Tibial artery (tissue), 4 donors: ENCODE data around the gene INPP4B.

ENCODE experiments used
- DNase-seq, 2 donors: peaks; one replicate each; pipeline ENCODE4 v3.0.0-alpha.2; 2019
- H3K27ac ChIP-seq, 2 donors: fragments of 200-600 bp; sonication (generic) in 1 of 2; 1 replicate in 1 of 2; 2 replicates in 1 of 2; pipeline ENCODE4 v1.5.1; 2018 to 2019; ENCODE audit warnings: mild to moderate bottlenecking in 1 of 2
- H3K27me3 ChIP-seq, 2 donors: fragments of 200-600 bp; sonication (generic) in 1 of 2; one replicate each; pipeline versions ENCODE4 v1.5.1 to v1.6.0; 2016 to 2019
- H3K36me3 ChIP-seq, 3 donors: fragments of 200-600 bp; sonication (generic) in 2 of 3; one replicate each; pipeline ENCODE4 v1.5.1; 2016 to 2019; ENCODE audit warnings: mild to moderate bottlenecking in 2 of 3
- H3K4me1 ChIP-seq, 4 donors: fragments of 200-600 bp; sonication (generic) in 2 of 4; 1 replicate in 3 of 4; 2 replicates in 1 of 4; pipeline ENCODE4 v1.5.1; 2016 to 2019
- H3K4me3 ChIP-seq, 2 donors: fragments of 200-600 bp; sonication (generic) in 1 of 2; 1 replicate in 1 of 2; 2 replicates in 1 of 2; pipeline ENCODE4 v1.5.1; 2018 to 2019; ENCODE audit warnings: mild to moderate bottlenecking in 2 of 2
- H3K9me3 ChIP-seq, 3 donors: fragments of 200-600 bp; sonication (generic) in 1 of 3; one replicate each; pipeline ENCODE4 v1.5.1; 2016 to 2019
- intact Hi-C: fragments of 100-400 bp; cut with DNase I; formaldehyde crosslinking; loops from one replicate; pipeline ENCODE4 v1.15.0; 2023; ENCODE audit warnings: low total_unique reads
- TF ChIP-seq, protein P1 (sequence below), 2 experiments: fragments of 200-600 bp in 1 of 2; fragments of 450-650 bp in 1 of 2; IDR thresholded peaks; one replicate each; pipeline ENCODE4 v1.5.1; 2017 to 2019; ENCODE audit warnings: antibody characterized with exemption in 2 of 2, mild to moderate bottlenecking in 1 of 2, moderate library complexity in 1 of 2

Gene INPP4B

DNA sequence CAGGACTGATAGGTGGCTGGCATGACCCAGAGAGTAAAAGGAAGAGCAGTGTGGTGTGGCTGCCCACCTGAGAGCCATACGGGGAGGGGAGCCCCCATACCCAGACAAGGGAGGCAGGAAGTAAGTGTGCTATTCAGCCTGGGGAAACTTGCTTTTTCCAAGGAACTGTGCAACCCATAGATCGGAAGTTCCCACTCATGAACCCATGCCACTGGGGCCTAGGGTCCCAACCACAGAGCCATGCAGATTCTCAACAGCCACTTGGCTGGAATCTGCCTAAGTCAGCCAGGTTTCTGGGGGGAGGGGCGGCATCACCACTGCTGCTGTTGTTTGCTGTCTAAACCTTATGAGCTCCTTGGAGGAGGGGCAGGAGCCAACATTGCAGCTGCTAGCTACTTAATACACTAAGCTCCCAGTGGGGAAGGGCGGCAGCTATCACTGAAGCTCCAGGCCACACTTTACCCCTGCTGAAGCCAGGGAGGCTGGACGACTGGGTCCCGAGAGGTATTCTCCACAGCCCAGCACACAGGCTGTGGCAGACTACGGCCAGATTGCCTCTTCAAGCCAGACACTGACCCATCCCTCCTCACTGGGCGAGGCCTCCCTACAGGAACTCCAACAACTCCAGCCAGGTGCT lies 410.4 kb downstream of the INPP4B start:
- H3K36me3 ChIP-seq = peaks cover 0 to 6% (median 0%) of the 10 kb centered on the region in 3 donors
- H3K27me3 ChIP-seq = no peaks in the 10 kb centered on the region
- no peaks in the 10 kb centered on the region for H3K9me3 ChIP-seq
- no peak overlapping the region for H3K4me3 ChIP-seq
- no peaks in the 10 kb centered on the region for H3K4me1 ChIP-seq
- intact Hi-C loops = no loop called here
- no peak for DNase-seq
- TF ChIP-seq, protein P1, sequence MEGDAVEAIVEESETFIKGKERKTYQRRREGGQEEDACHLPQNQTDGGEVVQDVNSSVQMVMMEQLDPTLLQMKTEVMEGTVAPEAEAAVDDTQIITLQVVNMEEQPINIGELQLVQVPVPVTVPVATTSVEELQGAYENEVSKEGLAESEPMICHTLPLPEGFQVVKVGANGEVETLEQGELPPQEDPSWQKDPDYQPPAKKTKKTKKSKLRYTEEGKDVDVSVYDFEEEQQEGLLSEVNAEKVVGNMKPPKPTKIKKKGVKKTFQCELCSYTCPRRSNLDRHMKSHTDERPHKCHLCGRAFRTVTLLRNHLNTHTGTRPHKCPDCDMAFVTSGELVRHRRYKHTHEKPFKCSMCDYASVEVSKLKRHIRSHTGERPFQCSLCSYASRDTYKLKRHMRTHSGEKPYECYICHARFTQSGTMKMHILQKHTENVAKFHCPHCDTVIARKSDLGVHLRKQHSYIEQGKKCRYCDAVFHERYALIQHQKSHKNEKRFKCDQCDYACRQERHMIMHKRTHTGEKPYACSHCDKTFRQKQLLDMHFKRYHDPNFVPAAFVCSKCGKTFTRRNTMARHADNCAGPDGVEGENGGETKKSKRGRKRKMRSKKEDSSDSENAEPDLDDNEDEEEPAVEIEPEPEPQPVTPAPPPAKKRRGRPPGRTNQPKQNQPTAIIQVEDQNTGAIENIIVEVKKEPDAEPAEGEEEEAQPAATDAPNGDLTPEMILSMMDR (IDR thresholded peaks at IDR 0.05) = no peak
- no peak overlapping the region for H3K27ac ChIP-seq

DNA sequence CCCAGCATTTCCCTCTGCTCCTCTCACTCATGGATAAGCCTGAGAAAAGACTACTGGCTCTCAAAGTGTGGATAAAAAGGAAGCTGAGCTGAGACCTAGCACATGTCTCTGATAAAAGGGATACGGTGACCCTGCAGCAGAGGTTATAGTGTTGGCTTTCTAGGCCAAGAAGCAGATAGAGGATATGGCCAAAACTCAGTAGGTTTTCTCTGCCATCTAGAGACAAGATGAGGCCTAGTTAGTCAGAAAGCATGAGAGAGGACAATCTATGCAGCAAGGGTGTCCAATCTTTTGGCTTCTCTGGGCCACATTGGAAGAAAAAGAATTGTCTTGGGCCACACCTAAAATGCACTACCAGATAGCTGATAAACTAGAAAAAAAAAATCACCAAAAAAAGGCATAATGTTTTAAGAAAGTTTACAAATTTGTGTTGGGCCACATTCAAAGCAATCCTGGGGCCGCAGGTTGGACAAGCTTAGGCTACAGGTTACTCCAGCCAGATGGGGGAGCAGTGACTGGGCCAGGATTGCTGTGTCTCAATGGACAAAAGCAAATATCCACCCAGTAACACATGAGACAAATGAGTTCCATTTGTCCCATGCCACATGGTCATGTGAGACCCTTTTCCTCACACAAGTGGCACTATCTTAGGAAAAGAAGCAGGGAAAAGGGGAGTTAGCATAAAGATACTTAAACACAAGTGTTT lies 411.4 kb downstream of the INPP4B start:
- Histone ChIP-seq H3K27ac (no peak overlapping the region), H3K9me3 (no peaks in the 10 kb centered on the region), H3K36me3 (peaks cover 0 to 7% (median 0%) of the 10 kb centered on the region in 3 donors), H3K4me3 (no peak overlapping the region), H3K27me3 (no peaks in the 10 kb centered on the region), H3K4me1 (no peaks in the 10 kb centered on the region)
- intact Hi-C loops = no loop called here
- TF ChIP-seq, protein P1 (IDR thresholded peaks at IDR 0.05) = no peak
- no peak for DNase-seq

DNA sequence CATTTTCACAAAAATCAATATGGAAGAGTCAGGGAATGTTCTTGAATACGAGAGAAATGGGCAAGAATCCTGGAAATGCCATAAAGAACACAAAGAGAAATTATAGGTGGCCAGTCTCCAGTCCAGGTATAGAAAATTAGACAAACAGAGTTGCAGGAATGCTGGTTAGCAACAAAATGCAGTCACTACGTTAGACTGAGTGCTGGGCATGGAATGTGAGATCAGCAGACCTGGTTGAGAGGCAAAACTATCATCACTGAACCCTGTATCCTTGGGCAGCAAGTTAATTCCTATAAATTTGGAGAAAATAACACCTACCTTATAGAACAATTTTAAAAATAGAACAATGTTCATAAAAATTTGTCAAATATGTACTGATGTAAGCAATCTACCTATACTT lies 417.4 kb downstream of the INPP4B start:
- H3K27me3 ChIP-seq = no peaks in the 10 kb centered on the region
- H3K27ac ChIP-seq = no peak overlapping the region
- TF ChIP-seq, protein P1 (IDR thresholded peaks at IDR 0.05) = no peak
- H3K4me3 ChIP-seq = no peak overlapping the region
- intact Hi-C loops = no loop called here
- peaks cover 0 to 7% (median 0%) of the 10 kb centered on the region in 3 donors for H3K36me3 ChIP-seq
- DNase-seq = no peak
- H3K9me3 ChIP-seq = no peaks in the 10 kb centered on the region
- H3K4me1 ChIP-seq = no peaks in the 10 kb centered on the region

DNA sequence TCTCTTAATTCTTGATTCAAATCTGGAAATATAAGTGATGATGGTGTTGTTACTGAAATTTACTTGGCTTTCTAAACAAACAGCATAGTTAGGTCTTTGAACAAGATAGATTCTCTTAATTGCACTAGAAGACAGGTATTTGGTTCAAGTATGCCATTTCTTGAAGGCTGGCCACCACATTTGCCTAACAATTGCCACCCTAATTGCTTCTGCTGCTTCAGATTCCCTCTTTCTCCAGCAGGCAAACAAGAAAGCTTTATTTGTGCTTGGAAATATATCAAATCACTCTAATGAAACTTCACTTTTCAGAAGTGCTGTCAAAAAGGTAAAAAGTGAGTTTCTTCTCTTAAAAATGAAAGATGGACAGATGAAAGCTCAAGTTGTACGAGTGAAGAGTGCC lies 418.6 kb downstream of the INPP4B start:
- DNase-seq = no peak

DNA sequence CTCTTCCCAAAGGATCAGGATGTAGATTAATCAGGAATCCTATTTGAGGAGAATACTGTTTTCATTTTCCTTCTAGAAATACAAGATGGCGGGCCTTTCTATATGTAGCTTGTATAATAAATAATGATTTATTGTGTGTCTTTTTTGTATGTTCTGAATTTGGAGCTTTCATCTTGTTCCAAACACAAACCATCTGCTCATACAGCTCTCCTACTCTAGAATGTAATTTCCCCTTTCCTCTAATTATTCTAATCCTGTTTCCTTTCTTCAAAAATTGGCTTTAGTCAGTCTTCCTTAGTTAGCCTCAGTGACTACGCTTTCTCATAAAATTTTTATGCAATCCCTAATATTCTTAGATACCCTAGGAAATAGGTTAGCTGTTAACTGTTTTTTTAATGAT lies 422.2 kb downstream of the INPP4B start:
- Histone ChIP-seq H3K4me1 (no peaks in the 10 kb centered on the region), H3K36me3 (no peaks in the 10 kb centered on the region), H3K27ac (no peak overlapping the region), H3K9me3 (no peaks in the 10 kb centered on the region), H3K4me3 (no peak overlapping the region), H3K27me3 (no peaks in the 10 kb centered on the region)
- intact Hi-C loops = no loop called here
- TF ChIP-seq, protein P1 (IDR thresholded peaks at IDR 0.05) = no peak
- DNase-seq = no peak

More for the DNA sequence above, 418.6 kb downstream of the INPP4B start:
- intact Hi-C loops = no loop called here
- no peaks in the 10 kb centered on the region for H3K4me1 ChIP-seq
- no peaks in the 10 kb centered on the region for H3K9me3 ChIP-seq
- H3K27ac ChIP-seq = no peak overlapping the region
- no peak overlapping the region for H3K4me3 ChIP-seq
- peaks cover 0 to 7% (median 0%) of the 10 kb centered on the region in 3 donors for H3K36me3 ChIP-seq
- H3K27me3 ChIP-seq = no peaks in the 10 kb centered on the region
- TF ChIP-seq, protein P1 (IDR thresholded peaks at IDR 0.05) = no peak
